HG03025 (cell line): Measurements from ENCODE around the gene SLC16A3.

Source experiments
- ATAC-seq: cut with Tn5 transposase; IDR thresholded peaks from one replicate; pipeline ENCODE4 v1.9.1; 2021; ENCODE audit warnings: mild to moderate bottlenecking, moderate library complexity; ENCODE audit not compliant: unreplicated experiment, low FRiP score

Gene SLC16A3

DNA sequence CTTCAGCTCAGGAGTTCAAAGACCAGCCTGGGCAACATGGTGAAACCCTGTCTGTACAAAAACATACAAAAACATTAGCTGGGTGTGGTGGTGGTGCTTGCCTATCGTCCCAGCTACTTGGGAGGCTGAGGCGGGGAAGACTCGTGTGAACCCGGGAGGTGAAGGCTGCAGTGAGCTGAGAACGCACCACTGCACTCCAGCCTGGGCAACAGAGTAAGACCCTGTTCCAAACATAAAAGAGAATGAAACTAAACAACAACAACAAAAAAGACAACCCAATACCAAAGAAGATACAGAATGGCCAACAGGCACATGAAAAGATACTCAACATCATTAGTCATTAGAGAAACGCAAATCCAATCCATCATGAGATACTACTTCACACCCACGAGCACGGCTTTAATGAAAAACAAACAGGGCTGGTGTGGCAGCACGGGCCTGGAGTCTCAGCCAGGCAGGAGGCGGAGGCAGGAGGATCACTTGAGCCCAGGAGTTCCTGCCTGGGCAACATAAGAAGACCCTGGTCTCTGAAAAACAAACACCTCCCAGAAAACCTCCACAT is 7.4 kb upstream of the SLC16A3 start:
- no peak for ATAC-seq

DNA sequence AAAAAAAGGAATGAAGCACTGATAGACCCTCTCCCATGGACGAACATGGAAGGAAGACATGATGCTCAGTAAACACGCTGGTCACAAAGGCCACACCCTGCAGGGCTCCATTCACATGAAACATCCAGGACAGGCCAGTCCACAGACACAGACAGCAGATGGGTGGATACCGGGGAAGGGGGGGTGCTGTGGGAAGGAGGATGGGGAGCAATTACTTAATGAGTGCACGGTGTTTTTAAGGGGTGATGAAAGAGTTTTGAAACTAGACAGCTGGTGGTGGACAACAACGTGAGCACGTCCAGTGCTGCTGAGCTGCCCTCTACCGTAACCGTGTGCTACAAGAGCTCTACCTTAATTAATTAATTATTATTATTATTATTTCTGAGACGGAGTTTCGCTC is 6.0 kb upstream of the SLC16A3 start:
- ATAC-seq: no peak

DNA sequence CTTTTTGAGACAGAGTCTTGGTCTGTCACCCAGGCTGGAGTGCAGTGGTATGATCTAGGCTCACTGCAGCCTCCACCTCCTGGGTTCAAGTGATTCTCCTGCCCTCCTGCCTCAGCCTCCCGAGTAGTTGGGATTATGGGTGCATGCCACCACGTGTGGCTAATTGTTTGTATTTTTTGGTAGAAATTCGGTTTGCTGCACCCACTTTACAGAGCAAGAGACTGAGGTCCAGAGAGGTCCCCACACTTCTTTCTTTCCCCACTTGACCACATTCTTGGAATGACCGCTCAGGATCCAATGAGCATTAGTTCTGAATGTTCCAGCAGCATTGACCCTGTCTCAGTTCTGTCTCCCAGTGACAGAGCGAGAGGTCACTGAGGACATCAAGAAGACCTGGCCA is 5.3 kb upstream of the SLC16A3 start:
- ATAC-seq: no peak

DNA sequence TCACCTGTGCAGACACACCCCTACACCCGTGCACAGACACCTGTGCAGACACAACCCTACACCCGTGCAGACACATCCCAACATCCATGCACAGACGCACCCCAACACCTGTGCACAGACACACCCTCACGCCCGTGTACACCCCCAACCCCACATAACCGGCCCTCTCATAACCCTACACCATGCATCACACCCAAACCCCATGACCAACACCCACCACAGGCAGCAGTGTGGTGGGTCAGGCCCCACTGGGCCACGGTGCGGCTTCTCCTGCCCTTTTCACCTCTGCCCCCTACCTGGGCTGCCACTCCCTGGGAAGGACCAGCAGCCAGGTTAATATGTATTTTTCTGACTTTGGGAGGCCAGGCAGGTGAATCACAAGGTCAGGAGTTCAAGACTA is 4.2 kb upstream of the SLC16A3 start:
- no peak for ATAC-seq

DNA sequence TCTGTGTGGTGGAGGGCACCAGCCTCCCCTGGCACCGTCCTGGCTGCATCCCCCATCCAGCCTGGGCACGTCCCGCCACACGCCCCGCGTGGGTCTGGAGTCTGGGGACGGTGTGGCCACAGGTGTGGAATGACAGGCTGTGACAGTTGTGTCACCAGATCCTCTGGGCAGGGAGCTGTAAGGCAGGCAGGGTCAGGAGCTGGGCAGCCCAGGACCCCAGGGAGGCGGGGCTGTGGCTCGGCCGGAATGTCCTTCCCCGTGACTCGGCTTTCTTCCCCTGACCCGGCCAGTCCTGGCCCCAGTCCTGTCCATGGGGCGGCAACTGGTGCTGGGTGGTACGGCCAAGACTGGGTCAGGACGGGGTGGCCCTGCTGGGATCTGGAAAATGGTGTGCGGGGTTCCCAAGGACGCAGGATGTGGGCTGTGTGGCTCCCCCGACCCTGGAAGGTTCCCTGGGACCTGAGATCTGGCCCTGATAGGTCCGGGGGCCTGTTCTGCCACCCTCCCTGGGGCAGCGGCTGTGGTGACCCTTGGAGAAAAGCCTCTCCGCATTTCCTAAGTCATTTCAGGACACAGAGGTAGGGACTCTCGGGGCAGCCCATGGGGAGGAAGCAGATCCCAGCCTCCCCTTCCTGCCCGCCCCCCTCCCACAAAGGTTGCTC is 3.3 kb upstream of the SLC16A3 start:
- no peak for ATAC-seq

DNA sequence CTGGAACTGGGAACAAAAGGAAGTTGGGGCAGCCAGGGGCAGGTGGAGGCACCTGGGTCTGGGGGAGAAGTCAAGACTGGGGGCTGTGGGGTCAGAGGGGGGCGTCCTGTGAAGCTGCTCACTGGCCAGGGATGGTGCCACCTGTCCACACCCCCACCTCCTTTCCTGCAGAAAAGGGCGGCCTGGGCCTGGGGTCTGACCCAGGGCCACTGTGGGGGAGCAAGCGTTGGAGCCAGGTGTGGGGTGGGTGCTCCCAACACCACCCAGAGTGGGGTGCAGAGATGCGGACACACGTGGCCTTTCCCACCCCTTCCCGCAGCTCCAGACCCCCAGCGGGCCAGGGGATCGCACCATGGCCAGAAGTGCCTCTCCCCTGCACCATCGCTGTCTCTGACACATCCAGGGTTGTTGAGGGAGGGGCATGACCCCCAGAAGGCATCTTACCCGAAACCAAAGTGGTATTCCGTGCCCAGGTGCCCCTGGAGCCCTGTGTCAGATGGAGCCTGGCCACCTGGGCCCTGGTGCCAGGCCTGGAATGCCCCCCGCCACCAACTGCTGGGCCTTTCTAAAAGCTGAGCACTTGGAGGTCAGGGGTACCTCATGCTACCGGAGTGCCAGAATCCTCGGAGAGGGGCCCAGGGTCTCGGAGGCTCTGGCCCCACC is 2.6 kb upstream of the SLC16A3 start:
- no peak for ATAC-seq

DNA sequence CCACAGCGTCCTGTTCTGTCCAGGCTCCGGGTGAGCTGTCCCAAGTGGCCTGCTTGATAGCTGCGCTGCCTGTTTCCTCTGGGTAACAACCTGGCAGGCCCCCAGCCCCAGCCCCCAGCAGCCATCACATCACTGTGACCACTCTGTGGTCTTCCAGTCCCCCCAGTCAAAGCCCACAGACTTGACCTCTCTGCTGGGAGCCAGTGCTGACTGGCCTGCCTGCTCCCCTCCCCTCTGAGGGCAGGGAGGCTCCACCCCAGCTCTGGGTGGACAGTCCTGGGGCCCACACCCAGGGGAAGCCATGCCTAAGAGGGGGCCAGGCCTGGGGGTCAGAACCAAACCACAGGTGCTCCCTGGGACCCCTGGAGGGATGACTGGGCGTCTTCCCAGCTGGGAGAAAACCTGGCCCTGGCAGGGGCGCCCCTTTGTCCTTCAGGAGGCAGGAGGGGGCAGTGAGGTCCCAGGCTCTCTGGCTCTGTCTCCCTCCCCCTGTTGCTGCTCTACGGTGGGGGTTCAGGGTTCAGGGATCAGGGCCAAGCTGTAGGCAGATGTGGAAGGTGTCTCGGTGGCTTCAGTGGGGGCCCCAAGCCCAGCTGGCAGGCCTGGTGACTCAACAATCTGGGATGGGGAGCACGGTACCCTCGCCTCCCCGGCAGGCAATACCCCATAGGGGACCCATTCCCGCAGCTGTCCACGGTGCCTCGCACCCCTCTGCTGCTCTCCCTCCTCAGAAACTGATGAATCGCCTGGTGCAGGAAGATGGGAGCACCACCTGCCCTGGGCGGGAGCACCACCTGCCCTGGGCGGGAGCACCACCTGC is 1.8 kb upstream of the SLC16A3 start:
- no peak for ATAC-seq

DNA sequence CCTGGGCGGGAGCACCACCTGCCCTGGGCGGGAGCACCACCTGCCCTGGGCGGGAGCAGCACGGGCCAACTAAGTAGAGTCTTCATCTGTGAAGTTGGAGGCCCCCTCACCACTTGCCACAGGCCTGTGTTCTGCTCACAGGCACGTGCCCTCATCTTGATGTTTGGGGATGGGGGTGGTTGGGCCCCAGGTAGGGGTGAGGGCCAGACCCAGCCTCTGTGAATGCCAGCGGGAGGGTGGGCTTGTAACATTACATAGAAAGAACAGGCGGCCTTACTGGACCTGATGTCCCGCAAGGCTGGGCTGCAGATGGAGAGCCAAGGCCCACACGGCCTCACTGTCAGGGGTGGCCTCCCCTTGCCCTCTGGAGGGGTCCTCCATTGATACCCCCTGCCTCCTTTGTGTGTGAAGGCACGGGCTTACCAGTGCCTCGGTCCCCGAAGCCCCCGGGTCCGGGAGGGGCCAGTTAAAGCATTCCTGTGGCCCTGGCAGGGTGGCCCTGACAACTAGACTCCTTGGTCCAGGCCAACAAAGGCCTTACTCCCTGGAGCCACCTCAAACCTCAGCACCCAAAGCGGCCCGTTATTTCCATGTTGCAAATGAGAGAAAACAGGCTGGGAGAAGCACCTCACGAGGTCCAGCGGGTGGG is 1.1 kb upstream of the SLC16A3 start:
- no peak for ATAC-seq

DNA sequence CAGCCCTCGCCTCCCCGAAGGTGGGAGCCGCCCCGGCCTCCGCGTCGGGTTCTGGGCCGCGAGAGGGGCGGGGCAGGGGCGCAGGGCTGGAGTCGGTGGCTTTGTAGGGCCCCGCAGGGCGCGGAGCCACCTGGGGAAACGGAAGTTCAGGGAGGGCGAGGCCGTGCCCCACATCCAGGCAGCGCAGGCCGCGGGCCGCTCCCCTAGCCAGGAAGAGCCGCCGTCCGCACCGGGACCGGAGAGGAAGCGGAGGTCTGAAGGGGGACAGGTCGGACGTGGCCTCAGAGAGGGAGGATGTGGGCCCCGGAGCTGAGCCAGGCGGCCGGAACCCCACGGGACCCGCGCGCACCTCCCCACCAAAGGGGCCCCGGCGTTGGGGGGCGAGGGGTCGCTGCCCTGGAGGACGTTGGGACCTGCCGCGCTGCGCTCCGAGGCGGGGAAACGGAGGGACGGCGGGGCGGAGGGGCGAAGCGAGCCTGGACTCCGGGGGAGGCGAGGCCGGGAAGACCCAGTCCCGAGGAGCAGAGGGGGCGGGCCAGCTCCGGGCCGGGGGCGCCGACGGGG is 482 bp upstream of the SLC16A3 start:
- no peak for ATAC-seq

DNA sequence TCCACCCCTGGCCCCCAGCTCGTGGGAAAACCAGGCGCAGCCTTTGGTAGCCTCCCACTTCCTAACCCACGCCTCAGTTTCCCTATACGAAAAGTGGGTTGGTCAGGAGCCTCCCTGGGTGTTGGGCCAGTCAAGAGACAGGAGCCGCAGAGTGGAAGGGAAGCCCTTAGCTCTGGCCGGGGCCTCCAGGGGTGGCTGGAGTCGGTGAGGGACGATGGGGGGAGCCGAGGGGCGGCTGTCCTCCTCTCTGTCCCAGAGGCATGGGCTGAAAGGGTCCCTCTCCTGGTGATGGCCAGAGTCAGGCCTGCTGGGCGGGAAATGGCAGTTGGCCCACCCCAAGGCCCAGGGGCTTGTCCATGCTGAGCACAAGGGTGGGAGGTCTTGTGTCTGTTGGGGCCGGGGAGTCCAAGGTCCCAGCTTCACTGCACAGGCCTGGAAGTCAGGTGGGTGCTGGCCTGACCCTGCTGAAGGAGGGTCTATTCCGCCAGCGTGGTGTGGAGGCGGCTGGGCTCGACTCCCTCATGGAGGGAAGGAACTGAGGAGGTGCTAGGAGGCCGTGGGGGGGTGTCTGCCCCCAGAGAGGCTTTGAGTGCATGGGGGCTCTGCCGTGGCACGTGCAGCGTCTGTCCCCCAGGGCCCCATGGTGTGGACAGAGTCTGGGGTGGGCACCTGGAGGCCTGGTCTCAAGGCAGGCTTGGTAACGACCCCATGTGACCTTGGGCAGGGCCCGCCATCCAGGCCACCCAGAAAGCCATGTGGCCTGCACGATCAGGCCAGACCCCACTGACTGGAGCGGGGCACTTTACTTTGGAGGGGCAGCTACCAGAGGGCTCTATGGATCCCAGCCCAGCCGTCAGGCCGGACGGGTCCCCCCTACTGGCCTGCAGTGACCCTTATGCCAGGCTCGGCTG is 1.1 kb downstream of the SLC16A3 start:
- no peak for ATAC-seq

DNA sequence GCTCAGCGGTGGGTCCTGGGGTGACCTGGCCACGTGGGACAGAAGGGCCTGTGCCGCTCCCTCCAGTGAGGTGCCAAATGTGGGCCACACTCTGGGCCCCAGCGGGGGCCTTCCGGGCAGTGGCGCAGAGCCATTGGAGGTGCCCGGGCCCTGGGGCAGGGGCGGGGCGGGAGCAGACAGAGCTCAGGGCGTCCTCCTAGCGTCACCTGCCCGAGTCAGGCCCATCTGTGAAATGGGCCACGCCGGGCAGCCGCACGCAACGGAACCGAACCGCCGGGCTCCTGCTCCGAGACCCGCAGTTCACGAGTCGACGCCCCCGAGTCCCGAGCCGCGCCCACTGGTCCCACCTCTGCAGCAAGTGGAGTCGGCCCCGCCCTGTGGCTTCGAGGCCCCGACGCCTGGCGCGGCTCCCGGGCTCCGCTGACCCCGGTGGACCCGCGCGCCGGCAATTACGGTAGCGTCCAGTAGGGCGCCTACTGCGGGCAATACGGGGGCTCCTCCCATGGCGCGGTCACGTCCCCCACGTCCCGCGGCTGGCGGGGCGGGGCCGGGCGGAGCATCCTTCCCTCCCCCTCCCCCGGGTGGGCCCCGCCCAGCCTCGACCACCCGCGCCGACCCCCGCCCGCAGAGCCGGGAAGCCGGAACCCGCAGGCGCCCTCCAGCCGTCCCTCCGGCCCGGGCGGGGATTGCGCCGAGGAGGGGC is 1.9 kb downstream of the SLC16A3 start:
- ATAC-seq: no peak

DNA sequence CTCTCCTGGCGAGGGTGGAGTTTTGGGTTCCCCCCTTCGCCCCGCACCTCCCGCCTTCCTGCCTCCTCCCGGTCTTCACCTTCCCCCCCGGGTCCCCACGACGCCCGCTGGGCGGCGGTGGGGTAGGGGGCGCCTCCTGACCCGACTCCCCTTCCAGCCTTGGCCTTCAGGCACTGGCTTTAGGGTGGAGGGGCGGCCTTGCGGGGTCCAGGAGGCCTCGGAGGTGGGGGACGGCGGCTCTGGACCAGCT is 2.4 kb downstream of the SLC16A3 start:
- ATAC-seq: no peak

DNA sequence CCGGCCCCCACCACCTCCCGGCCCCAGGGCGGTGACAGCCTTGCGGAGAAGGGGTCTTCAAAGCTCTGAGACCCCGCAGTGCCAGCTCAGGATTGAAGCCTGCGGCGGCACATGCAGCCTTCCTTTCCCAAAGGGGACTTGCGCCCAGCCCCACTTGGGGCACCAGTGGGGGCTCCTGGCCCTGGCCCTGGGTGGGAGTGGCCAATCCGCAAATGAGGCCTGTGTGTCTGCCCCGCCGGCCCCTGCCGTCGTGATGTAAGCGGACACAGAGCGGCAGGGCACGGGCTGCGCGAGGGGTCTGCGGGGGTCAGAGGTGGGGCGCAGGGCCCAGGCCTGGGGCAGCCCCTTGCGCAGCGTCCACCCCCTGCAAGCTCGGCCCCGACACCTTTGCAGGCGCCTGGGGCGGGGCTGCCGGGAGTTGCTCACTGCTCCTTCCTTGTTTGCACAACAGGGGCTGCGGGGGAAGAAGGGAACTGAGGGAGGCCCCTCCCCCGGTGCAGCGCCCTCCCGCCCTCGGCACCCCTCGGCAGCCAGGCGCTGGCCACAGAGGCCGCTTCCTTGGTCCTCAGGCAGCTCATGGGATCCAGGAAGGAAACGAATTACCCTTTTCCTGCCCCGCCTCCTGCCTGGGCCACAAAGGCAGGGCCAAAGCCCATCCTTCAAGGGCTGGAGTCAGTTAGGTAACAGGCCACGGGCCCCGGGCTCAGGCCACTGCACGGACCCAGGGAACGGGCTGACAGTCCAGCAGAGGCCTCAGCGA is 2.9 kb downstream of the SLC16A3 start:
- ATAC-seq: no peak

DNA sequence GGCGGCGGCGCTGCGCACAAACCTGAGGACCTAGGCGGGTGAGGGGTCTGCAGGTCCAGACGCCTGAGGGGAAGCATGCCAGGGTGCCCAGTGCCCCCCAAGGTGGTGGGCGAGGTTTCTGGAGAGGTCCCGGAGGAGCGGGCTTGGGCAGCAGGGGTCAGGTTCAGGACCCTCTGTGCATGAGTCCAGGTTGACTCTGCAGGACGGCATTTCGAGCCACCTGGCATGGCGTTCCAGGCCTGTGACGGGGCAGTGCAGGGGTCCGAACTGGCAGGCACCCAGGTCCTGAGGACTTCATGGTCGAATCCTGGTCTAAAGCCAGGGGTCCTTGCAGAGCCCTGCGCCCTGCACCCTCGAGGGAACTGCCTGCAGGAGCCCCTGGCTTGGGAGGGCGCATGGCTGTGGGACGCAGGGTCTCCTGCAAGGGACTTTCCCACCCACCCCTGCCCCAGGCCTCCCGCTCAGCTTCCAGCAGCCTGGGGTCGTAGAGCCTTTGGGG is 3.5 kb downstream of the SLC16A3 start:
- ATAC-seq: no peak

DNA sequence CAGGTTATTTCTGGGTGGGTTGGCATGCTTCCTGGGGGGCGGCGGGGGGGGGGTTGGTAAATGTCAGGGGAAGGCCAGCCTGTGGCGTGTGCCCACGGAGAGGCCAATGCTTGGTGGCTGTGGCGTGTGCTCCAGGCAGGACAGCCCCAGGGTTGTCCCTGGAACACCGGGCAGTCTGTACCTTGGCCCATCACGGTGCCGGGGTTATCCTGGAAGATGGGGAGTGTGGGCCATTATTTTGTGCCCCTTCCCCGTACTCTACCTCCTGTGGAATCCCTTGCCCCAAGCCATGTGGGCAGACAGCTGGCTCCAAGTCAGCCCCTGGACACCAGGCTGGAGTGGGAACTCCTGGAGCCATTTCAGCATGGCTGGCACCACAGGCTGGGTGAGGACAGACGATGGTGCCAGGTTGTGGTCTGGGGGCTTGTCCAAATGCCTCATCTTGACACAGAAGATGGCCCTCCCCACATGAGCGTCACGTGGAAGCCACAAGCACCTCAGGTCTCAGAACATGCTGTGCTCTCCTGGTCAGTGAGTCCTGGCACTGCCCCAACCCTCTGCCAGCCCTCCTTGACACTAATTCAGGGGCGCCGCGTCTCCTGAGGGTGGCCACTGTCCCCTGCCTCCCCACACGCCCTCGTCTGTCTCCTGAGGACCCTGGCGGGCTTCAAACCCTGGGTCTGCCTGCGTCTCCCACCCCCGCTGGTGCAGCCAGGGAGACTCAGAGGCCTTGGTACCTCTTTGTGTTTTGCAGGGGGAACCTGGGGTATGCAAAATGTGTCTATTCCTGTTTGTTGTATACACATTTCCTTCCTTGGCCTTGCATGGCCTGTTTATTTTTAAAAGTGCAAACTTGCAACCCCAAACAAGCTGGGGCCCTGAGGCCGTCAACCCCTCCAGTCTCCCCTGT is 4.3 kb downstream of the SLC16A3 start:
- ATAC-seq: no peak

DNA sequence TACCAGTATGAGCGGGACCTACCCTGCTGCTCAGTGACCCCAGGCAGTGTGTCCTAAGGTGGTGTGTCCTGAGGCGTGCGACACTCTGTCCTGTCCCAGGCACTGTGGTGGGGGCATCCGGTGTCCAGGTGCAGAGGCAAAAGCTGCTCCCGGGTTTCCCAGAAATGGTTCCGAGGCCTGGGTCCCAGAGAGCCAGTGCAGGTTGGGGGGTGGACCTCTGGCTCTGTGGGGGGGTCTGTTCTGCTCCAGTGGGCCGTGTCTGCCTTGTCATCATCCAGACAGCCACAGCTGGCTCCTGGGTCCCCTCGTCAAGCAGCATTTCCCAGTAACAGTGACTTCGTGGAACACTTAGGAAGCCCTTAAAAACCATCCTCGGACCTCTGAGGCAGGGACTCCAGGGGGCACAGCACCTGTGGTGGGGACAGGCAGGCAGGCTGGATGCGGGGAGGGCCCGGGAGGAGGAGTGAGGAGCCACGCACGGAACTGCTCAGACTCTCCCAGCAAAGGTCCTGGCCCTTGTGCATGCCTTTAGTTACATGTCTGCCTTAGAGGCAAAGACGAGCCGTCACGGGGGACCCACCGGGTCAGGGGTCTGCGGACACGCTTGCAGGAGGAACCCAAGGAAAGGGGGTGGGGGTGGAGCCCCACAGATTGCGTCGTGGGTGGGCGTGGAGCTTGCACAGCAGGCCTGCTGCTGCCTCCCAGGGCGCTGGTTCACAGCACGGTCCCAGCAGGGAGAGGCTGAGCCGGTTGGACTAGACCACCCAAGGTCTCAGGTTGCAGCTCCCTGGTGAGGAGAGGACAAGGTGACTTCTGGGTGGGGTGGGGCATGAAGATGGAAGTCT is 5.6 kb downstream of the SLC16A3 start:
- ATAC-seq: no peak
